Endometrial microvascular endothelial cells (primary cell): ENCODE results near the gene CDC123. TPM values are rescaled to one million over a fixed set of nuclear protein-coding genes. Genes with fewer than 3 reads are reported as not detected.
"Not testable (repeated sequence)": the region's sequence is repeated elsewhere in the genome, so short reads cannot be mapped to it uniquely, and the experiment has no call there.

ENCODE experiments used
- in situ Hi-C: cut with HindIII; loops from 2 replicates; pipeline ENCODE4 v1.10.0; 2017; ENCODE audit warnings: low sequenced_read_pairs, low pct_unique_long_range_greater_than_20kb; ENCODE audit errors: inconsistent ontology term
- total RNA-seq: library from RNA; depleted of rRNA; stranded (reverse); fragments of >200 nt; gene quantifications from one replicate; pipeline ENCODE4 v1.2.3, GENCODE V29; 2015; ENCODE audit errors: inconsistent ontology term

The CDC123 gene
- total RNA-seq, 1 donor from 2014 or later, result 179 TPM

DNA sequence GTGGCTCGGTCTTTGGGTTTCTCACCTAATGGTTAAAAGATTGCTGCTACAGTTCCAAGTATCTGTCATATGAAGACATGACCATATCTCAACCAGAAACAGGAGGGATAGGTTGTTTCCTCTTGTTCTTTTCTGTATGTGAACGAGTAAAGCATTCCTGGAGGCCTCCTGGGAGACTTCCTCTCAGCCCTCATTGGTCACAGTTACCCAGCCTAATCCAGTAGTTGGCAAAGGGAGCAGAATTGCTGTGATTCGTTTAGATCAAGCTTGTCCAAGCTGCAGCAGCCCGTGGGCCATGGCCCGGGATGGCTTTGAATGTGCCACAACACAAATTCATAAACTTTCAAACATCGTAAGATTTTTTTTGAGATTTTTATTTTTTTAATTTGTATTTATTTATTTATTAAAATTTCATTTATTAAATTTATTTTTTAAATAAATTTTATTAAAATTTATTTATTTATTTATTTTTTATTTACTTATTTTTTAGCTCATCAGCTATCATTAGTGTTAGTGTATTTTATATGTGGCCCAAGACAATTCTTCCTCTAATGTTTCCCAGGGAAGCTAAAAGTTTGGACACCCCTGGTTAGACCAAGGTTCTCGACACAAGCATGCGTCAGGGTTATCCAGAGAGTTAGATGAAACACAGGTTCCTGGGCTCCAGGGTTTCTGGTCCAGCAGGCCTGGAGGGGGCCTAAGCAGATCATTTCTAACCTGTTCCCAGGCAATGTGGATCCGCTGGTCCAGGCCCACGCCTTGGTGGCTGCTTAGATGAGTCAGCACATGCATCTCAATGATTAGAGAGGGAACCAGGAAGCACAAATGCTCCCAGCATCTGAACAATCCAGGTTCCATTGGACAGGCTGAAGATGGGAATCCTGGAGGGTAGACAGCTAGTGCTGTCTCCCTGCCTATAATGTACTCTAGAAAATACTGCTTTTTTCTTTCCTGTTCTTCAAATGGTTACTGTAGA is 25.6 kb downstream of the CDC123 start:
- in situ Hi-C loops, result no loop called here

DNA sequence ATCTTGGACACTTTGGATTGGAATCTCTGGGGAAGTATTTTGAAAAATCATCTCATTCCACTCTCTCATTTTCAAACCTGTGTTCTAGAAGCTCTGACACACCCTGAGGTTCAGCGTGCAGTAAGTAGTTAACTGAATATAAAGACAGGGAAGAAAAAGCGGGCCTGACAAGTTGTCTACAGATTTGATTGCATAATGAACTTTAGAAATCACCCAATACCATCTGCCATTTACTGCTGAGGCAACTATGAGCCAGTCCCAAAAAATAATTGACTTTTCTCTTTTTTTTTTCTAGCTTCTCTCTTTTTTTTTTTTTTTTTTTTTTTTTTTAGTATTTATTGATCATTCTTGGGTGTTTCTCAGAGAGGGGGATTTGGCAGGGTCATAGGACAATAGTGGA is 29.5 kb downstream of the CDC123 start:
- in situ Hi-C loops, result no loop called here

DNA sequence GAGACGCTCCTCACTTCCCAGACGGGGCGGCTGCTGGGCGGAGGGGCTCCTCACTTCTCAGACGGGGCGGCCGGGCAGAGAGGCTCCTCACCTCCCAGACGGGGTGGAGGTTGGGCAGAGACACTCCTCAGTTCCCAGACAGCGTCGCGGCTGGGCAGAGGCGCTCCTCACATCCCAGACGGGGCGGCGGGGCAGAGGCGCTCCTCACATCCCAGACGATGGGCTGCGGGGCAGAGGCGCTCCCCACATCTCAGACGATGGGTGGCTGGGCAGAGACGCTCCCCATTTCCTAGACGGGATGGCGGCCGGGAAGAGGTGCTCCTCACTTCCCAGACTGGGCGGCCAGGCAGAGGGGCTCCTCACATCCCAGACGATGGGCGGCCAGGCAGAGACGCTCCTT is 30.4 kb downstream of the CDC123 start:
- in situ Hi-C loops, result not testable (repeated sequence)

DNA sequence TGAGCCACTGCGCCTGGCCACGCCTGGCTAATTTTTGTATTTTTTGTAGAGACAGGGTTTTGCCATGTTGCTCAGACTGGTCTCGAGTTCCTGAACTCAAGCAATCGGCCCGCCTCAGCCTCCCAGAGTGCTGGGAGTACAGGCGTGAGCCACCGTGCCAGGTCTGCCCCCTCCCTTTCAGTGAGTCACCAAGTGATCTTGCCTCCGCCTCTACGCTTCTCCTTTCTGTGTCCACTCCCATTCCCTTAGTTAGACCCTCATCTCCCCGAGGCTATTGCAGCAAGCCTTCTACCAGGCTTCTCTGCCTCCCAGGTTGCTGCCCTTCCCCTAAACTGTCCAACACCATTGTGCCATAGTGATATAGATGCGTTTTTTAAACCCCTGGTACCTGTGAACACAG is 32.9 kb downstream of the CDC123 start:
- in situ Hi-C loops, result no loop called here

DNA sequence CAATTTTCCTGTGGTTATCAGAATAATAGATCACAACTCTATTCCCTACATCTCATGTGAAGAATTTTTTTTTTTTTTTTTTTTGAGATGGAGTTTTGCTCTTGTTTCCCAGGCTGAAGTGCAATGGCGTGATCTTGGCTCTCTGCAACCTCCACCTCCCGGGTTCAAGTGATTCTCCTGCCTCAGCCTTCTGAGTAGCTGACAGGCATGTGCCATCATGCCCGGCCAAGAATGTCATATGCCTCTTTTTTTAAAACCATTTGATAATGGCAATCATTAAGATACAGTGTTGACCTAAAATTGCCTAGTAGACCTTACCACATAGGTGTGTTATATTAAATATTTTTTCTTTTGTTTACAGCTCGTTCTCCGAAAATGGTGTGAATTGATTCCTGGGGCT is 38.7 kb downstream of the CDC123 start:
- in situ Hi-C loops, result not testable (repeated sequence)

DNA sequence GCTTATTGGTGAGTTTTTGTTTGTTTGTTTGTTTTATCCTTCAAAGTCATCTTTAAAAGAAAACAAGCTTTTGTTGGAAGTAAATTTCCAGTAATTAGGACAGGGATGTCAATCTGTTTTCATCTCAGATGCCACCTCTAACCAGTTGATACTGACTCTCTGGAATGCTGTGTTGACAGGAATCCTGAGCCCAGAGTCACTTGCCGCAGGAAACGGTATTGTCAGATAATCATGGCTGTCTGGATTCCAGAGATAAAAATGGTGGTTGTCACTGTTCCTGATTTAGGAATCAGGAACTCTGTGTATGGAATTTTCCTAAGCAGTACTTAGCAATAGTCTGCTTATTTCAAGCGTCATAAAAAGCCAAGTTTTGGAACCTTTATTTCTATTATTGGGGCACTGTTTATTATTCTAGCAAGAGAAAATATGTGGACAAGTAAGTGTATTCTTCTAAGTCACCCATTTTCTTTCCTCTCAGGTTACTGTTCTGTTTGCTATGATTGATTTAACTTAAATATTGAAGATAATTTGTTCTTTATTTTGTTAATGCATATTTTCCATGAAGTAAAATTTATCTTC is 39.2 kb downstream of the CDC123 start:
- in situ Hi-C loops, result no loop called here

DNA sequence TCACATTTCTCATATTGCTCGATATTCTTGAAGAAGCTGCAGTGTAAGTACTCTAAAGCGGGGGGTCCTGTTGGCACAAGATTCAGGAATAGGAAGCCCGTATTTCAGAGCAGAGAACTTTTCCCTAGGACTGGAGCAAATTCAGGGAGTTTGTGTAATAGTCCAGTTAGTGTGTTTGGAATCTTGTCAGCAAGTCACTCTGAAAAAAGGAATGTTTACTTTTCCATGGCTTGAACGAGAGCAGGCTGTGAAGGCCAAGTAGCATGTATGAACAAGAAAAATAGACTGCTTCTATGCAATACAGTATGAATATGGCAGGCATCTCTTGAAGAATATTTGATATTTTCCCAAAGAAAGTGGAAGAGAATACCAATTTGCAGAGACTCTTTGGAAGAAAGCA is 39.8 kb downstream of the CDC123 start:
- in situ Hi-C loops, result no loop called here

DNA sequence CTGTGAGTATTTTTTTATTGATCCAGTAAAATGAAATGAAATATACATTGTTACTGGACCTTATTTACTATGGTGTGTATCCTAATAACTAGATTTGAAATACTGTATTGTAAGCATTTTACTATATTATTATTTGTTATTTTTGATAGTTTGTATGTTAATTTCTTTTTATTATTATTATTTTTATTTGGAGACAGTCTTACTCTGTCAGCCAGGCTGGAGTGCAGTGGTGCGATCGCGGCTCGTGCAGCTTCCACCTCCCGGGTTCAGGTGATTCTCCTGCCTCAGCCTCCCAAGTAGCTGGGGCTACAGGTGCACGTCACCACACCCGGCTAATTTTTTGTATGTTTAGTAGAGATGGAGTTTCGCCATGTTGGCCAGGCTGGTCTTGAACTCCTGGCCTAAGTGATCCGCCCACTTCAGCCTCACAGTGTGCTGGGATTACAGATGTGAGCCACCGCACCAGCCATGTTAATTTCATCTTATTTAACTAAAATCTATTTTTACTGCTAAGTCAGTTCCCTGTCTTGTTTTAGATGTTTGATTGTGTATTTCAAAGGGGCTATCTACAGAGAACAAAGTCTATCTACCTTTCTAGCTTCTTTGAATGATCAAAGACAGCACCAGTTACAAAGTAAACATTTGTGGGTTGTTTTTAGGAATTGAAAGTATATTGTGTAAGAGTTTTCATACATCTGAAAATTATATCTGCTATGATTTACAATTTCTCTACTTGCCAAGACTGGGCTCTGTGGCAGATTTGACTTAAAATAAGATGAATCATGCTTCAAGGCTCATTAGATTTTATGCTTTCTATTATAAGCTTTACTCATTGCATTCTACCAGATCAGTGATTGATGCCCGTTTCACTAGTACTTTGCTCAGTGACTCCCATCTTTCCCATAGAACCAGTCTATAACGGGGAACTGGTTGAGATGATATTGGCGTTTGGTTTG is 41.6 kb downstream of the CDC123 start:
- in situ Hi-C loops, result no loop called here

DNA sequence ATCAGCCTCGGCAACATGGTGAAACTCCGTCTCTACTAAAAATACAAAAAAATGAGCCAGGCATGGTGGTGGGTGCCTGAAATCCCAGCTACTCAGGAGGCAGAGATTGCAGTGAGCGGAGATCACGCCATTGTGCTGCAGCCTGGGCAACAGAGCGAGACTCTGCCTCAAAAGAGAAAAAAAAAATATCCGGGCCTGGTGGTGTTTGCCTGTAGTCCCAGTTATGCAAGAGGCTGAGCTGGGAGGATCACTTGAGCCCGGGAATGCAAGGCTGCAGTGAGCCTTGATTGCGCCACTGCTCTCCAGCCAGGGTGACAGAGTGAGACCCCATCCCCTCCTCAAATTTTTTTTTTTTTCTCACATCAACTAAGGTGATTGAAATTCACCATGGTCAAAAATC is 42.8 kb downstream of the CDC123 start:
- in situ Hi-C loops, result no loop called here

DNA sequence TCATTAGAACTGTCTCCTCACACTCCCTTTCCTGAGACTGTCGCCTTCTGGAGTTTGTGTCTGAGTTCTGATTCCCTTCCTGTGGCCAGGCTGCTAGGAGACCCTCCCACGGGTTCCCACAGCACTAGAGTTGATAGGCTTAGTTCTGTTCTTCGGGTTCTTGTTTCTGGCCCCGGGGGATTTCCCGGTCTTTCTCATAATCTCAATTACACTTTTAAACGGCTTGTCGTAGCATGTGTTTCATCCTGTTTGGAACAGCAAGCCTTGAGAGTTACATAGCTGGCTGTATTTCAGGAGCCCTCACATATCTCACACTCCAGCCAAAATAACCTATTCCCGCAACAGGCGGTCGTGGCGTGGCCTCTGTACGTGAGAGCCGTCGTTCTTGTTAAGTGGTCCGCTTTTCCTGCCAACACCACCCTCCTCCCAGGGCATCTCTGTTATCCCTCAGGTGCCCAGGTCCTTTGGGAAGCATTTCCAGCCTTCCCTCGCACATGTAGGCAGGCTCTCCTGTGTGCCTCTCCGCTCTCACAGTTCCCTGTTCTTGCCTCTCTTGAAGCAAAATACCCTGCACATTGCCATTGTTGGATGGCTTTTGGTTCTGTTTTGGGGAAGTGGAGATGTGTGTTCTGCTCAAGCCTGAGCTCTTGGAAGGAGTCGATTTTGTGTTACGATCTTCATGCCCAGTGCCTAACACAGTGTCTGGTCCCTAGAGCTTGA is 46.0 kb downstream of the CDC123 start:
- in situ Hi-C loops, result no loop called here

DNA sequence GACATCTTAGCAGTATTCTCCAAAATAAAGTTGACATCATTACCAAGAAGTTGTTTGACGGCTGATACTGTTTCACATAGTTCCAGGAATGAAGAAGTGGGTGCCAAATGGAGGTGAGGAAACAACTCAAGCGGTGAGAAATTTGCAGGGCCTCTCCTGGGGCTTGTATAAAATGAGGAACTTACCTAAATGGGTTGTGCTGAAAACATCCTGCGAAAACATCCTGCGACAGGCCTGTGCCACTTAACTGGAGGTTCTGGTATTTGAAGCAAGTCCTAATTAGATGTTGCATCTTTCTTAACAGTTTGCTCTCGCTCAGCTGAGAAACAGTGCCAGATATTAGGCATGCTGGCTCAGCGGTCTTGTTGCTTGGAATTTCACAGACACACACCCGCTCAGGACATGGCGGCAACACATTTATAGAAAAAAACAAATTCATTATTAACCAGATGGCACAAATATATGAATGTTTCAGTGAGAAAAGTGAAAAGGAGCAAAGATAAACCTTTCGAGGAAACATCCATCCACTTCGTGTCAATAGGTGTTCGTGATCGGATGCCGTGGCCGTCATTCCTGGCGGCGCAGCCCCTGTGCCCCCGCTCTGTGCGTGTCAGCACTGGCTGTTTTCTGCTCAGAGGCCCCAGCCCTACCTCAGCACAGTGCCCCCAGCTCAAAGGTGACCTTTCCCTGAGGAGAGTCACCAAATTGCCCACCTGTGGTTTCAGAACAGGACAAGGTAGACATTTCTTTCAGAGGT is 48.1 kb downstream of the CDC123 start:
- in situ Hi-C loops, result no loop called here

DNA sequence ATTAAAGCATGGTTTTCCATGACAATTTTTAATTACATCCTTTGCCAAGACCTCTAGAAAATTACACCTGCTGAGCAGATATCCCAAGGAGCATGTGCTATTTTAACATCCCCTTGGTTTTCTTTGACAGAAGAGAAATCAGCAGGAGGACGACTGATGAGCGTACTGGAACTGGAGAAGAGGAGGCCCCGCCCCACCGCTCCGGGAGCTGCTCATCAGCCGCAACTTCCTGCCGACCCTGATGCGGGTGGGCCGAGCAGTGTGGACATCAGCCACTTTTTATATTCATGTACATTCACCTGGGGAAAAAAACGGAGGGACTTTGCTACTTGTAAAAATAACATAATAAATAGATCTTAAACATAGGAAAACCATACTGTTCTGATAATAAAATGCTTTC is 54.2 kb downstream of the CDC123 start:
- in situ Hi-C loops, result loop anchor here (25.0 kb wide), 2 partner anchors 462 to 812 kb away; no protein-coding TSS in a partner anchor

DNA sequence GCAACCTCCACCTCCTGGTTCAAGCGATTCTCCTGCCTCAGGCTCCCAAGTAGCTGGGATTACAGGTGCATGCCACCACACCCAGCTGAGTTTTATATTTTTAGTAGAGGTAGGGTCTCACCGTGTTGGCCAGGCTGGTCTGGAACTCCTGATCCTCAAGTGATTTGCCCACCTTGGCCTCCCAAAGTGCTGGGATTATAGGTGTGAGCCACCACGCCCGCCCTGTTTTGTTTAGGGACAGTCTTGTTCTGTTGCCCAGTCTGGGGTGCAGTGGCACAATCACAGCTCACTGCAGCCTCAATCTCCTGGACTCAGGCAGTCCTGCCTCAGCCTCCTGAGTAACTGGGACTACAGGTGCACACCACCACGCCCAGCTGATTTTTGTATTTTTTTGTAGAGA is 54.7 kb downstream of the CDC123 start:
- in situ Hi-C loops, result loop anchor here (25.0 kb wide), 2 partner anchors 462 to 812 kb away; no protein-coding TSS in a partner anchor

DNA sequence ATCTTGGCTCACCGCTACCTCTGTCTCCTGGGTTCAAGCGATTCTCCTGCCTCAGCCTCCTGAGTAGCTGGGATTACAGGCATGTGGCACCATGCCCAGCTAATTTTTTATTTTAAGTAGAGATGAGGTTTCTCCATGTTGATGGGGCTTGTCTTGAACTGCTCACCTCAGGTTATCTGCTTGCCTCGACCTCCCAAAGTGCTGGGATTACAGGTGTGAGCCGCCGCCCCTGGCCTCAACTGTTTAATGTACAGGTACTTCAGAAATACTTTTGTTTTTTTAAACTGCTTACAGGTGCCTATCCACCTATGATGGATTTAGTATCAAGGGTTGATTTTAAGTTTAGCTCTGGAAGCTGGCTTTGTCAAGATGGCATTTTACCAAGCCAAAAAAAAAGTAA is 55.6 kb downstream of the CDC123 start:
- in situ Hi-C loops, result loop anchor here (25.0 kb wide), 2 partner anchors 461 to 811 kb away; no protein-coding TSS in a partner anchor

DNA sequence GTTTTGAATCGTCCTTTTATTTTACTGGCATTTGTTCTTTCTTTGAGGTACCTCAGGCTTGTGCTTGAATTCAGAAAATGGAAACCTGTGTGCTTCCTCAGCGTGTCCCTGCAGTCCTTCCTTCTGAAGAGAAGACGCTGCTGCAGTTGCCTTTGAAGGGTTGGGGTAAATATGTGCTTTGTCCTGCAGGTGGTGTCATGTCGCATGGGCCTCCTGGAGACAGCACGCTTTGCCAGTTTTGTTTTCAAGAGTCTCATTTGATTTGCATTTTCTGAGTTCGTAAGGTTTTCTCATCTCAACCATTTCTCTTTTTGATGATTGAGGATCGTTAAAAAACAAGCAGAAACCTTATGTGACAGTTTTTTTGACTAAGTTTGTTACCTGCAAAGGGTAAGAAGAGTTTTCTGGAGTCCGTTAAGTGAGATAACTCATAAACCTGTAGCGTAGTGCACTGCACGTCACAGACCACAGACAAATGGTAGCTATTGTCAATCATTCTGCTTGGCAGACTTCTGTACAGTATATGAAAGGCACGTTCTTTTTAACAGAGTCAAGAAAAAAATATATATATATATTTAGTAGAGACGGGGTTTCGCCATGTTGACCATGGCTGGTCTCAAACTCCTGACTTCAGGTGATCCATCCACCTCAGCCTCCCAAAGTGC is 57.0 kb downstream of the CDC123 start:
- in situ Hi-C loops, result loop anchor here (25.0 kb wide), 2 partner anchors 459 to 809 kb away; no protein-coding TSS in a partner anchor

DNA sequence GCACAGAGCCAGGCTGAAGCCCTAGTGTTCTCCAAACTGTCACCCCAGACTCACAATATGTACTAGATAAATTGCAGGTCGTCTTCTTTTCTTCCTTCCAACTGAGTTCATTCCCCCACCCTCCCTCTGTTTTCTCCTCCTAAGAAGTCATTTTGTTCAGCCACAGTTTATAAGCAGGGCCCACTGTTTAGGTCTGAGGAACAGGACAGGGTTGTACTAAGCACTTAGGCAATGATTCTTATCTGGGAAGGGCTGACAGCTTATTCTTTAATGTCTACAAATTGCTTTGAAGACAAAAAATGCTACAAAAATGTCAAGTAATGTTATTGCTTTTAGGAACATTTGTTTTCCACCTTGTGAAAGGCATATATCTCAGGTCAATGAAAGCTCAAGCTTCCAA is 59.1 kb downstream of the CDC123 start:
- in situ Hi-C loops, result loop anchor here (25.0 kb wide), 2 partner anchors 457 to 807 kb away; no protein-coding TSS in a partner anchor

DNA sequence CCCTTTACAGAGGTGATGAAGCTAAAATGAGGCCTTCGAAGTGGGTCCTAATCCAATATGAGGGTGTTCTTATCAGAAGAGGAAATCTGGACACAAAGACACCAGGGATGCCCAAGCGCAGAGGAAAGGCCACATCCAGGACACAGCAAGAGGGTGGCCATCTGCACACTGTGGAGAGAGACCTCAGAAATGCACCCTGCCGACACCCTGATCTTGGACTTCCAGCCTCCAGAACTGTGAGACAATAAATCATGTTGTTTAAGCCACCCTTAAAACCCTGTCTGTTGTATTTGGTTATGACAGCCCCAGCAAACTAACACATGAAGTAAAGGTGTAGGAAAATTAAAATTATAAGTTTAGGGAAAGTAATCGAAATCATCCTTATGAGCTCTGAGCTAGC is 64.0 kb downstream of the CDC123 start:
- in situ Hi-C loops, result loop anchor here (25.0 kb wide), 2 partner anchors 452 to 802 kb away; no protein-coding TSS in a partner anchor
